ENCODE measurements around the gene EXOC5.

DNA sequence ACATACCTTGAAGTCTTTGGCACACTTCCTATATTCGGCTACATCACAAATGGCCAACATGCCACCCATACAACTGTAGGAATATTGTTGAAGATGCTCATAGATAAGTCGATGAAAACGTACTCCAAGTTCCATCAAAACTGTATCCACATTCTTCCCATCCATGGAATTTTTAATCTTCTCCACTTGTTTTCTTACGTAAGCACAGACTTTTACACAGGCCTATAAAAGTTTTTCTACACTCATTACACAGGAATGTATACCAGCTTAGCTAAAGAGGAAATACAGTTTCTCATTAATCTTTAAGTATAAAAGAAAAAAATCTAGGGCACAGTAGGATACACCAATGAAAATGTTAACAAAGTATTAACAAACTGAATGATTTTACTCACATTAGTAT, 59.1 kb downstream of the EXOC5 start:
- TF ChIP-seq, protein P1, sequence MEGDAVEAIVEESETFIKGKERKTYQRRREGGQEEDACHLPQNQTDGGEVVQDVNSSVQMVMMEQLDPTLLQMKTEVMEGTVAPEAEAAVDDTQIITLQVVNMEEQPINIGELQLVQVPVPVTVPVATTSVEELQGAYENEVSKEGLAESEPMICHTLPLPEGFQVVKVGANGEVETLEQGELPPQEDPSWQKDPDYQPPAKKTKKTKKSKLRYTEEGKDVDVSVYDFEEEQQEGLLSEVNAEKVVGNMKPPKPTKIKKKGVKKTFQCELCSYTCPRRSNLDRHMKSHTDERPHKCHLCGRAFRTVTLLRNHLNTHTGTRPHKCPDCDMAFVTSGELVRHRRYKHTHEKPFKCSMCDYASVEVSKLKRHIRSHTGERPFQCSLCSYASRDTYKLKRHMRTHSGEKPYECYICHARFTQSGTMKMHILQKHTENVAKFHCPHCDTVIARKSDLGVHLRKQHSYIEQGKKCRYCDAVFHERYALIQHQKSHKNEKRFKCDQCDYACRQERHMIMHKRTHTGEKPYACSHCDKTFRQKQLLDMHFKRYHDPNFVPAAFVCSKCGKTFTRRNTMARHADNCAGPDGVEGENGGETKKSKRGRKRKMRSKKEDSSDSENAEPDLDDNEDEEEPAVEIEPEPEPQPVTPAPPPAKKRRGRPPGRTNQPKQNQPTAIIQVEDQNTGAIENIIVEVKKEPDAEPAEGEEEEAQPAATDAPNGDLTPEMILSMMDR (IDR thresholded peaks at IDR 0.05): no peak
- TF ChIP-seq POLR2A (IDR thresholded peaks at IDR 0.05): no peak

Data from ovary (tissue), 3 donors.